Stimulated activated naive B cell treated with anti-CD40 and anti-IgM and Interleukin-4, amounts not matched to agents 10 μg/mL and 1 μg/mL and 100 μg/mL, for 72 hours (primary cell): ENCODE measurements around the gene UVSSA.
"Not testable (repeated sequence)": the region's sequence is repeated elsewhere in the genome, so short reads cannot be mapped to it uniquely, and the experiment has no call there.

ENCODE experiments used
- ATAC-seq, 2 donors: fragments of 150-1000 bp; cut with Tn5 transposase; replicated peaks; 2 replicates each; pipeline ENCODE4 v1.10.0; 2021; ENCODE audit warnings: moderate library complexity in 1 of 2
- DNase-seq: peaks from one replicate; pipeline ENCODE4 v3.0.0; 2021
- H3K27ac Mint-ChIP-seq: one replicate; pipeline ENCODE4 v1.8.0; 2022; ENCODE audit warnings: mild to moderate bottlenecking, mixed read lengths
- H3K27me3 Mint-ChIP-seq, 2 donors: one replicate each; pipeline ENCODE4 v1.8.0; 2022; ENCODE audit warnings: mixed read lengths in 2 of 2
- H3K36me3 Mint-ChIP-seq, 2 donors: one replicate each; pipeline ENCODE4 v1.8.0; 2022; ENCODE audit warnings: mixed read lengths in 2 of 2, mild to moderate bottlenecking in 1 of 2
- H3K4me1 Mint-ChIP-seq, 2 donors: one replicate each; pipeline ENCODE4 v1.8.0; 2022; ENCODE audit warnings: mixed read lengths in 2 of 2, mild to moderate bottlenecking in 1 of 2
- H3K4me3 Mint-ChIP-seq, 2 donors: one replicate each; pipeline ENCODE4 v1.8.0; 2022; ENCODE audit warnings: mild to moderate bottlenecking in 2 of 2, mixed read lengths in 2 of 2, moderate library complexity in 1 of 2
- H3K9me3 Mint-ChIP-seq, 2 donors: one replicate each; pipeline ENCODE4 v1.8.0; 2022; ENCODE audit warnings: mixed read lengths in 2 of 2, mild to moderate bottlenecking in 1 of 2

Gene UVSSA

GRCh38 chr4:1324443-1325175 lies 22.4 kb upstream of the UVSSA start:
- H3K36me3 Mint-ChIP-seq, result peaks cover 14 to 33% of the 10 kb centered on the region in 2 donors
- H3K27me3 Mint-ChIP-seq, DNase-seq, ATAC-seq, H3K27ac Mint-ChIP-seq, H3K9me3 Mint-ChIP-seq, H3K4me1 Mint-ChIP-seq, H3K4me3 Mint-ChIP-seq: not testable (repeated sequence)

- no peak overlapping the region for H3K4me3 Mint-ChIP-seq
- H3K36me3 Mint-ChIP-seq, result peaks cover 18 to 35% of the 10 kb centered on the region in 2 donors
- no peak overlapping the region for H3K27ac Mint-ChIP-seq
- no peak for ATAC-seq
- peaks cover 0 to 1% of the 10 kb centered on the region in 2 donors for H3K4me1 Mint-ChIP-seq
- no peaks in the 10 kb centered on the region for H3K27me3 Mint-ChIP-seq
- no peaks in the 10 kb centered on the region for H3K9me3 Mint-ChIP-seq
- no peak for DNase-seq
Measured at GRCh38 chr4:1325176-1325480, 21.9 kb upstream of the UVSSA start.

GRCh38 chr4:1325681-1326635 lies 21.1 kb upstream of the UVSSA start:
- Mint-ChIP-seq H3K27me3 (no peaks in the 10 kb centered on the region), H3K9me3 (no peaks in the 10 kb centered on the region), H3K36me3 (peaks cover 22 to 37% of the 10 kb centered on the region in 2 donors), H3K27ac (no peak overlapping the region), H3K4me3 (no peak overlapping the region), H3K4me1 (peaks cover 1 to 7% of the 10 kb centered on the region in 2 donors)
- ATAC-seq, result no peak
- DNase-seq, result no peak

- Mint-ChIP-seq H3K36me3 (peaks cover 21 to 39% of the 10 kb centered on the region in 2 donors), H3K9me3 (no peaks in the 10 kb centered on the region), H3K27ac (no peak overlapping the region), H3K4me1 (peaks cover 6 to 7% of the 10 kb centered on the region in 2 donors), H3K27me3 (no peaks in the 10 kb centered on the region), H3K4me3 (no peak overlapping the region)
- no peak for ATAC-seq
- no peak for DNase-seq
Measured at GRCh38 chr4:1326751-1327525, 20.1 kb upstream of the UVSSA start.

- H3K27me3 Mint-ChIP-seq, result no peaks in the 10 kb centered on the region
- peaks cover 21 to 36% of the 10 kb centered on the region in 2 donors for H3K36me3 Mint-ChIP-seq
- no peak overlapping the region for H3K4me3 Mint-ChIP-seq
- H3K4me1 Mint-ChIP-seq, result peaks cover 6 to 7% of the 10 kb centered on the region in 2 donors
- H3K27ac Mint-ChIP-seq, result no peak overlapping the region
- DNase-seq, result no peak
- ATAC-seq, result no peak
- no peaks in the 10 kb centered on the region for H3K9me3 Mint-ChIP-seq
Measured at GRCh38 chr4:1327526-1328266, 19.3 kb upstream of the UVSSA start.

GRCh38 chr4:1328267-1329155 lies 18.5 kb upstream of the UVSSA start:
- H3K36me3 Mint-ChIP-seq, result peaks cover 22 to 35% of the 10 kb centered on the region in 2 donors
- DNase-seq (no peak), ATAC-seq (no peak)

GRCh38 chr4:1329408-1330371 lies 17.3 kb upstream of the UVSSA start:
- H3K4me3 Mint-ChIP-seq, result no peak overlapping the region
- H3K27ac Mint-ChIP-seq, result no peak overlapping the region
- DNase-seq (no peak), ATAC-seq (no peak)
- H3K36me3 Mint-ChIP-seq, result peaks cover 27 to 40% of the 10 kb centered on the region in 2 donors
- H3K4me1 Mint-ChIP-seq, result peaks cover 6 to 7% of the 10 kb centered on the region in 2 donors
- no peaks in the 10 kb centered on the region for H3K9me3 Mint-ChIP-seq
- H3K27me3 Mint-ChIP-seq, result no peaks in the 10 kb centered on the region

More at GRCh38 chr4:1328267-1329155, 18.5 kb upstream of the UVSSA start:
- no peaks in the 10 kb centered on the region for H3K27me3 Mint-ChIP-seq
- no peak overlapping the region for H3K4me3 Mint-ChIP-seq
- peaks cover 6 to 7% of the 10 kb centered on the region in 2 donors for H3K4me1 Mint-ChIP-seq
- H3K9me3 Mint-ChIP-seq, result no peaks in the 10 kb centered on the region
- no peak overlapping the region for H3K27ac Mint-ChIP-seq

GRCh38 chr4:1330761-1331590 lies 16.0 kb upstream of the UVSSA start:
- ATAC-seq, result no peak
- Mint-ChIP-seq H3K36me3 (peaks cover 30 to 42% of the 10 kb centered on the region in 2 donors), H3K27me3 (no peaks in the 10 kb centered on the region), H3K27ac (peak overlapping the region; percentile 48), H3K4me3 (peak overlapping the region; percentile 41 to 55), H3K9me3 (no peaks in the 10 kb centered on the region), H3K4me1 (peaks cover 6 to 7% of the 10 kb centered on the region in 2 donors)
- DNase-seq, result no peak

GRCh38 chr4:1331591-1332353 lies 15.2 kb upstream of the UVSSA start:
- H3K9me3 Mint-ChIP-seq, result no peaks in the 10 kb centered on the region
- peaks cover 37 to 49% of the 10 kb centered on the region in 2 donors for H3K36me3 Mint-ChIP-seq
- no peak for ATAC-seq
- H3K27me3 Mint-ChIP-seq, result no peaks in the 10 kb centered on the region
- DNase-seq, result no peak
- peak overlapping the region; percentile 41 to 55 for H3K4me3 Mint-ChIP-seq
- H3K27ac Mint-ChIP-seq, result peak overlapping the region; percentile 57
- H3K4me1 Mint-ChIP-seq, result peaks cover 6 to 7% of the 10 kb centered on the region in 2 donors

- H3K9me3 Mint-ChIP-seq, result no peaks in the 10 kb centered on the region
- peaks cover 44 to 58% of the 10 kb centered on the region in 2 donors for H3K36me3 Mint-ChIP-seq
- no peak for ATAC-seq
- H3K27ac Mint-ChIP-seq, result no peak overlapping the region
- DNase-seq, result no peak
- peaks cover 7 to 10% of the 10 kb centered on the region in 2 donors for H3K4me1 Mint-ChIP-seq
- no peaks in the 10 kb centered on the region for H3K27me3 Mint-ChIP-seq
- H3K4me3 Mint-ChIP-seq, result no peak overlapping the region
Measured at GRCh38 chr4:1332686-1333085, 14.3 kb upstream of the UVSSA start.

GRCh38 chr4:1333256-1333655 lies 13.8 kb upstream of the UVSSA start:
- no peak overlapping the region for H3K4me3 Mint-ChIP-seq
- DNase-seq, result no peak
- H3K27ac Mint-ChIP-seq, result no peak overlapping the region
- H3K27me3 Mint-ChIP-seq, result no peaks in the 10 kb centered on the region
- no peak for ATAC-seq
- peaks cover 7 to 10% of the 10 kb centered on the region in 2 donors for H3K4me1 Mint-ChIP-seq
- H3K36me3 Mint-ChIP-seq, result peaks cover 46 to 63% of the 10 kb centered on the region in 2 donors
- no peaks in the 10 kb centered on the region for H3K9me3 Mint-ChIP-seq
